ENCODE results near the gene TTYH1. TPM values are rescaled to one million over a fixed set of nuclear protein-coding genes. Genes with fewer than 3 reads are reported as not detected.

Gene TTYH1
- total and polyA plus RNA-seq, 2 donors (not counting 3 experiments of a cell fraction or from before 2014, with no cell fraction given): not detected

DNA sequence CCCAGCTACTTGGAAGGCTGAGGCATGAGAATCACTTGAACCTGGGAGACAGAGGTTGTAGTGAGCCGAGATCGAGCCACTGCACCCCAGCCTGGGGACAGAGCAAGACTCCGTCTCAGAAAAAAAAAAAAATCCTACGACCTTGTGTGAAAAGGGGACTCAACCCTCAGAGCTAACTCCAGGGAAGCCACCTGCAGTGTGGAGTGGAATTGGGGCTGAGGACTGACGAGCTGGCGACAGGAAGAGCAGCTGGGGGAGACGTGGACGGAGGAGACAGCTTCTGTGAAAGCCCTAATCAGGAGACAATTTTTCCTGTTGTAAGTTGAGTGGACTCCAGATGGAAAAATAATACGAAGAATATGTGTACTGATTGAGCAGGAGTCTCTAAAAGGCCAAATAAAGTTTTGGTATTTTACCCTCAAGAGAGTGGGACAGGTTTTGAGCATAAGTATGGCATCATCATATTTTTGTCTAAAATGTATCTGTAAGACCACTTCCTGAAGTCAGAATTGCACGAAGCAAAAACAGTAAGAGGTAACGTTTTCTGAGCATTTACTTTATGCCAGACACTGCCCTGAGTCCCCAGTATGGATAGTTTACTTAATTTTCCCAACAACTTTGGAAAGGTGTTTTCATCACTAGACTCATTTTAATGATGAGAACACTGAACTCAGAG is 38.5 kb upstream of the TTYH1 start:
- Histone ChIP-seq H3K27me3 (ENCODE audit: control insufficient read depth in 2 of 2, insufficient read depth in 2 of 2, low read length in 2 of 2) (no peaks in the 10 kb centered on the region), H3K4me3 (replicated peaks in 1 of 3; ENCODE audit: insufficient read depth in 1 of 3, low read depth in 1 of 3, low read length in 3 of 3) (no peak overlapping the region), H2AFZ (ENCODE audit: low read depth, low read length) (no peak overlapping the region), H4K20me1 (replicated peaks; ENCODE audit: control insufficient read depth, extremely low read depth, insufficient read depth, low read length) (no peaks in the 10 kb centered on the region), H3K9me1 (replicated peaks; ENCODE audit: control insufficient read depth, extremely low read depth, insufficient read depth, low read length) (no peaks in the 10 kb centered on the region), H3K9ac (replicated peaks; ENCODE audit: extremely low read depth, insufficient read depth, low read length) (no peak overlapping the region), H3K27ac (ENCODE audit: insufficient read depth, low read depth, low read length) (no peak overlapping the region), H3K79me2 (ENCODE audit: control insufficient read depth, insufficient read depth, low read length) (no peaks in the 10 kb centered on the region), H3K4me1 (ENCODE audit: control insufficient read depth, extremely low read depth, insufficient read depth, low read length) (no peaks in the 10 kb centered on the region), H3K9me3 (replicated peaks; ENCODE audit: control insufficient read depth, insufficient read depth, low read length) (no peaks in the 10 kb centered on the region), H3K4me2 (ENCODE audit: insufficient read depth, low read length) (no peak overlapping the region), H3K36me3 (ENCODE audit: control insufficient read depth in 2 of 2, extremely low read depth in 1 of 2, insufficient read depth in 2 of 2, low read length in 2 of 2) (no peaks in the 10 kb centered on the region)
- CTCF ChIA-PET: interaction anchor here (2.0 kb wide), 1 partner anchor 14 kb away, joined by 8 read pairs; no protein-coding TSS in a partner anchor
- no TSS peak for BruUV-seq (replicated peaks)
- DNase-seq (ENCODE audit: low read depth, low spot score): no peak
- TF ChIP-seq POLR2A (IDR thresholded peaks at IDR 0.05; ENCODE audit: low read depth, low read length) (no peak), FOS (IDR thresholded peaks at IDR 0.05; ENCODE audit: borderline replicate concordance, insufficient read depth, low read length) (no peak), JUN (IDR thresholded peaks at IDR 0.05; ENCODE audit: borderline replicate concordance, insufficient read depth, insufficient read length, low read depth) (no peak), MAX (IDR thresholded peaks at IDR 0.05; ENCODE audit: insufficient read depth, insufficient read length) (no peak), CTCF (IDR thresholded peaks at IDR 0.05; ENCODE audit: extremely low read depth in 1 of 2, insufficient read depth in 1 of 2, low read depth in 1 of 2, low read length in 2 of 2) (no peak), EZH2 (IDR thresholded peaks at IDR 0.05; ENCODE audit: borderline replicate concordance, low read depth, low read length, severe bottlenecking) (no peak), POLR2AphosphoS5 (IDR thresholded peaks at IDR 0.05; ENCODE audit: insufficient read depth, low read depth, low read length) (no peak)
- FAIRE-seq: no peak
- dilution Hi-C loops (cut with MboI; ENCODE audit: extremely low pct_ligation_motif_present, low sequenced_read_pairs): no loop called here
- intact Hi-C loops (cut with micrococcal nuclease): no loop called here
- POLR2A ChIA-PET: no interaction called here
